ENCODE measurements around the gene ZFYVE1.

The ZFYVE1 gene

DNA sequence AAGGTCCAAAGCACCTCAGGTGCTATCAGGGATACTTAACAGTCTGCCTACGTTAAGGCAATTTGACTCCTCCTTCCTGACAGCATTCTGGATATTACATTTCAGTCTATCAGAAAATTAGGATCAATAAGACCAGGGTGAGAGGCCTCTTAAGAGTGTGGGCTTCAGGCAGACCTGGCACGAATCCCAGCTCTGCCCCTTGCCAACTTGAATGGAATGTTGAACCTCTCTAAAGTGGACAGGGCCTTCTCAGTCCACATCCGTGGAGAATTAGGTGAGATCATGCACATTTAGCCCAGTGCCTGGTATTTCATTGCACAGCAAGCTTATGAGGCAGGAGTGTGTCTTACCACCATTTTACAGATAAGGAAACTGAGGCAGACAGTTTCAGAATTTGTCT lies 74.7 kb downstream of the ZFYVE1 start:
- Histone ChIP-seq H3K27me3 (ENCODE audit: low read depth, low read length) (no peaks in the 10 kb centered on the region), H4K20me1 (ENCODE audit: insufficient read depth, low read length) (no peaks in the 10 kb centered on the region), H3K4me3 (ENCODE audit: low read length) (no peak overlapping the region), H3K4me1 (ENCODE audit: low read length) (no peaks in the 10 kb centered on the region), H2AFZ (ENCODE audit: low read depth, low read length) (no peak overlapping the region), H3K79me2 (ENCODE audit: low read length) (no peaks in the 10 kb centered on the region), H3K4me2 (ENCODE audit: low read length) (no peak overlapping the region), H3K36me3 (replicated peaks; ENCODE audit: low read depth, low read length) (peaks cover 19% of the 10 kb centered on the region), H3K27ac (ENCODE audit: low read length) (no peak overlapping the region), H3K9ac (ENCODE audit: low read length) (no peak overlapping the region), H3K9me3 (ENCODE audit: insufficient read depth, low read length) (no peaks in the 10 kb centered on the region)
- TF ChIP-seq, protein P1, sequence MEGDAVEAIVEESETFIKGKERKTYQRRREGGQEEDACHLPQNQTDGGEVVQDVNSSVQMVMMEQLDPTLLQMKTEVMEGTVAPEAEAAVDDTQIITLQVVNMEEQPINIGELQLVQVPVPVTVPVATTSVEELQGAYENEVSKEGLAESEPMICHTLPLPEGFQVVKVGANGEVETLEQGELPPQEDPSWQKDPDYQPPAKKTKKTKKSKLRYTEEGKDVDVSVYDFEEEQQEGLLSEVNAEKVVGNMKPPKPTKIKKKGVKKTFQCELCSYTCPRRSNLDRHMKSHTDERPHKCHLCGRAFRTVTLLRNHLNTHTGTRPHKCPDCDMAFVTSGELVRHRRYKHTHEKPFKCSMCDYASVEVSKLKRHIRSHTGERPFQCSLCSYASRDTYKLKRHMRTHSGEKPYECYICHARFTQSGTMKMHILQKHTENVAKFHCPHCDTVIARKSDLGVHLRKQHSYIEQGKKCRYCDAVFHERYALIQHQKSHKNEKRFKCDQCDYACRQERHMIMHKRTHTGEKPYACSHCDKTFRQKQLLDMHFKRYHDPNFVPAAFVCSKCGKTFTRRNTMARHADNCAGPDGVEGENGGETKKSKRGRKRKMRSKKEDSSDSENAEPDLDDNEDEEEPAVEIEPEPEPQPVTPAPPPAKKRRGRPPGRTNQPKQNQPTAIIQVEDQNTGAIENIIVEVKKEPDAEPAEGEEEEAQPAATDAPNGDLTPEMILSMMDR (IDR thresholded peaks at IDR 0.05; ENCODE audit: low read depth, low read length) = no peak
- TF ChIP-seq EZH2phosphoT487 (IDR thresholded peaks at IDR 0.05; ENCODE audit: low read depth) = no peak

DNA sequence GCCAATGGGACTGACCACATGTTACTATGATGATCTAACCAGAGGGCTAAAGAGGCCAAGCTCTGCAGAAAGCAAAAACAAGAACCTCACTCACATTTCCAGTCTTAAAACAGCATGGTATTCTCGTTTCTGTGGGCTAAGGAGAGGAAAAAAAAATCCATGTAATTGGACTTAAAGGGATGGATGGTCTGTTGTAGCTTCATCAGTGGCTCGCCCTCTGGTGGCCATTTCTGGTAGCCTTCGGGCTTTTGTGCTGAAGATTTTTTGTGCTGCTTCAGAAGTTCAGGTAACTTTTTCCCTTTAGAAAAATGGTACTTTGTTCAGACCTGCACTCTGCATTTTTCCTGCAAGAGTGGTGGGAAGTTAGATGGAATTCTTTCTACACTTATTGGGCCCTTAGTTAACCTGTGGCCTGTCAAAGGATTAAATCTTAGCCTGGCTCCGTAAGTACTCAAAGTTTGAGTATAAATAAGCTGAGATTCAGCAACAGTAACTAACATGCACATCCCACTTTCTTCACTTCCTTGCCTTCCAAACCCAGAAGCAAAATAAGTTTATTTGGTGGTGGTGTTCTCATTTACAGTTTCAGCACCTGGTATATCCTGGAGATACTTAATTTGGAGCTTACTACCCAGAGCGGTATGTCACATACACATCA lies 78.3 kb downstream of the ZFYVE1 start:
- Histone ChIP-seq H3K79me2 (ENCODE audit: low read length) (no peaks in the 10 kb centered on the region), H3K27ac (ENCODE audit: low read length) (no peak overlapping the region), H3K27me3 (ENCODE audit: low read depth, low read length) (no peaks in the 10 kb centered on the region), H3K9me3 (ENCODE audit: insufficient read depth, low read length) (no peaks in the 10 kb centered on the region), H3K36me3 (replicated peaks; ENCODE audit: low read depth, low read length) (peaks cover 23% of the 10 kb centered on the region), H3K9ac (ENCODE audit: low read length) (no peak overlapping the region), H2AFZ (ENCODE audit: low read depth, low read length) (no peak overlapping the region), H3K4me1 (ENCODE audit: low read length) (no peaks in the 10 kb centered on the region), H3K4me3 (ENCODE audit: low read length) (no peak overlapping the region), H3K4me2 (ENCODE audit: low read length) (no peak overlapping the region), H4K20me1 (ENCODE audit: insufficient read depth, low read length) (no peaks in the 10 kb centered on the region)
- TF ChIP-seq EZH2phosphoT487 (IDR thresholded peaks at IDR 0.05; ENCODE audit: low read depth) = no peak
- TF ChIP-seq, protein P1 (IDR thresholded peaks at IDR 0.05; ENCODE audit: low read depth, low read length) = peak; percentile 91

DNA sequence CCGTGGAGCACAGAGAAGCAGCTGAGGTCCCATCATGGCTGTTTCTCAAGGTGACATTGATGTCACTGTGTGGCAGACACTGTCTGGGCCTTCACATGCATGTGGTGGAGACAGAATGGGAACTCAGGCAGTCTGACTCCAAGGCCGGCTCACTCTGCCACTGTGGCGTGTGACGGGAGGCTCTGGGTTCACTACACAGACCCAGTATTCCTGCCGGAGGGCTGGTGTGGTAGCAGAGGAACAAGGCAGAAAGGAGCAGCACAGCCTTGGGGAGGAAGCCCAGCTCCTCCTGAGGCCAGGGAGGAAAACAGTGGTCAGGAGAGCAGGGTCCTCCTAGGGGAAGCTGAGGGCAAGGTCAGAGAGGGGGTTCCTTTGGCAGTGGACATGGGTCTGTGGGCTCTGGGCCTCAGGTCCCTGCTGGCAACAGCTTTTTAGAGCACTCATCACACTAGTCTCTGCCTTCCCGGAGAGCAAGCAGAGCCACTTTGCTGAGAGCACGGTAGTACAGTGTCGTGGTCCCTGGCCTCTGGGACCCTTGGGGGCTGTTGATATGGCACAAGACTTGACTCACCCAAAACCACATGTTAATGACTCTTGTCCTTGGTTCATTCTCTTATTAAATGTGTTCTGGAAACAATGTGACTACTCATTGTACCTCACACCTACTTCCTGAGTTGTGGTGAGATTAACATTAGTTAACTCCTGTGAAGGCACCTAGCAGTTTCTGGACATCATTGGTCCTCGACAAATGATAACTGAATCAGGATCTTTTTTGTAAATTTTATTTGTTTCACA lies 79.3 kb downstream of the ZFYVE1 start:
- no peak overlapping the region for H3K4me3 ChIP-seq (ENCODE audit: low read length)
- no peaks in the 10 kb centered on the region for H3K4me1 ChIP-seq (ENCODE audit: low read length)
- no peak overlapping the region for H3K27ac ChIP-seq (ENCODE audit: low read length)
- peaks cover 27% of the 10 kb centered on the region for H3K36me3 ChIP-seq (replicated peaks; ENCODE audit: low read depth, low read length)
- TF ChIP-seq, protein P1 (IDR thresholded peaks at IDR 0.05; ENCODE audit: low read depth, low read length) = no peak
- TF ChIP-seq EZH2phosphoT487 (IDR thresholded peaks at IDR 0.05; ENCODE audit: low read depth) = no peak
- H3K9me3 ChIP-seq (ENCODE audit: insufficient read depth, low read length) = no peaks in the 10 kb centered on the region
- no peaks in the 10 kb centered on the region for H3K27me3 ChIP-seq (ENCODE audit: low read depth, low read length)
- H3K9ac ChIP-seq (ENCODE audit: low read length) = no peak overlapping the region
- H4K20me1 ChIP-seq (ENCODE audit: insufficient read depth, low read length) = no peaks in the 10 kb centered on the region
- H3K79me2 ChIP-seq (ENCODE audit: low read length) = no peaks in the 10 kb centered on the region
- no peak overlapping the region for H2AFZ ChIP-seq (ENCODE audit: low read depth, low read length)
- H3K4me2 ChIP-seq (ENCODE audit: low read length) = no peak overlapping the region

DNA sequence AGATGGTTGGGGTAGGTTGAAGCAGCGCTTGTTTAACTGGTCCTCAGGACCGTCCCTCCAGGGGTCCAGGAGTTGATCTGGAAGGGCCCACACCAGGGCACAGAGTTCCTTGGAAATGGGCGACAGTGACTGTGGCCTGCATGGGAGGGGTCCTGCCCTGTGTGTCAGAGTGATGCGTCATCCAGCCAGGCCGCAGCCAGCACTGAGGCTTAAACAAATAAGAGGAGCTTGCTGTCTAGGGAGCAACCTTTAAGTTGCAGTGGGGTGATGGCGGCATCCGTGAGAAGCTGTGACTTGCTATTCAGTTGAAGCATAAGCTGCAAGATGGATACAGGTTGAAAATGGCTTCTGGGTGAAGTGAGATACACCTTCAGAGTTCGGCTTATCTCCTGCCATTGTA lies 80.4 kb downstream of the ZFYVE1 start:
- H3K9ac ChIP-seq (ENCODE audit: low read length) = no peak overlapping the region
- H3K4me1 ChIP-seq (ENCODE audit: low read length) = no peaks in the 10 kb centered on the region
- TF ChIP-seq, protein P1 (IDR thresholded peaks at IDR 0.05; ENCODE audit: low read depth, low read length) = no peak
- TF ChIP-seq EZH2phosphoT487 (IDR thresholded peaks at IDR 0.05; ENCODE audit: low read depth) = no peak
- H3K4me3 ChIP-seq (ENCODE audit: low read length) = no peak overlapping the region
- H2AFZ ChIP-seq (ENCODE audit: low read depth, low read length) = no peak overlapping the region
- H3K36me3 ChIP-seq (replicated peaks; ENCODE audit: low read depth, low read length) = peaks cover 28% of the 10 kb centered on the region
- no peaks in the 10 kb centered on the region for H3K9me3 ChIP-seq (ENCODE audit: insufficient read depth, low read length)
- H3K27me3 ChIP-seq (ENCODE audit: low read depth, low read length) = no peaks in the 10 kb centered on the region
- H3K4me2 ChIP-seq (ENCODE audit: low read length) = no peak overlapping the region
- no peak overlapping the region for H3K27ac ChIP-seq (ENCODE audit: low read length)
- H4K20me1 ChIP-seq (ENCODE audit: insufficient read depth, low read length) = no peaks in the 10 kb centered on the region
- H3K79me2 ChIP-seq (ENCODE audit: low read length) = no peaks in the 10 kb centered on the region
